HPDE6-E6E7 (cell line): Measurements from ENCODE around the gene VGLL4.
"Not testable (repeated sequence)": the region's sequence is repeated elsewhere in the genome, so short reads cannot be mapped to it uniquely, and the experiment has no call there.

Experiments used
- DNase-seq: peaks from one replicate; pipeline ENCODE4 v3.0.0; 2011; ENCODE audit warnings: missing footprints; ENCODE audit errors: extremely low spot score

Gene VGLL4

DNA sequence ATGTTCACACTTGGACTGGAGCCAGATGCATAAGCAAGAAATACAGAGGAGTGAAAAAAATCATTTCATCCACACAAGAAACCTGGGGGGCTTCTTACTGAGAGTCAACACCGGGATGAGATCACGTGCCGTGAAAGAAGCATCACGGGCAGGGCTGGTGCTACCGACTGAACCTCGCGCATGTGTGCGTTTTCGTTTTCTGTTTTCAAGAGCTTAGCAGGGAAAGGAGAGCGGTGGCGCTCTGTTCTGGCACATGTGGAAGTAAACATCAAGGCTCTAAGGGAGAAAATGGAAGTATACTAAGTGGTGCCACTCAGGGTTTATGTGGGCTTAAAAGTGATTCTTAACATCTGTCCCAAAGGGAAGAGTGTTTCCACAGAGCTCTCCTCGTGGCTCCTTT lies 55.9 kb downstream of the VGLL4 start:
- DNase-seq, result no peak

DNA sequence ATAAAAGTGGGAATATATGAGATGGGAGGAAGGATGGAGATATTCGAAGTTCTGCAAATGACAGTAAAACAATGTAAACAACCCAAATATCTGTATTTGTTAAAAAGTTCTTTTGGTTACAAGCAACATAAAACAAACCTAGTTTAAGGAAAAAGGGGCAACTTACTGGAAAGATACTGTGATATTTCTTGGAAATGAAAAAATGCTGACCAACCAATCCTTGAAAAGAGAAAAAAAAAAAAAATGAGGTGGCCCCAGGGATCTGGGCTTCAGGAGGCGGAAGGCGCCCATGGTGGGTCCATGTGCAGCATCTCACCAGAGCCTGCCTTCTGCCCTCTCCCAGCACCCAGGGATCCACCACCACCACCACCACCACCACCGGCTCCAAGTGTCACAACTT lies 59.1 kb downstream of the VGLL4 start:
- DNase-seq, result no peak

DNA sequence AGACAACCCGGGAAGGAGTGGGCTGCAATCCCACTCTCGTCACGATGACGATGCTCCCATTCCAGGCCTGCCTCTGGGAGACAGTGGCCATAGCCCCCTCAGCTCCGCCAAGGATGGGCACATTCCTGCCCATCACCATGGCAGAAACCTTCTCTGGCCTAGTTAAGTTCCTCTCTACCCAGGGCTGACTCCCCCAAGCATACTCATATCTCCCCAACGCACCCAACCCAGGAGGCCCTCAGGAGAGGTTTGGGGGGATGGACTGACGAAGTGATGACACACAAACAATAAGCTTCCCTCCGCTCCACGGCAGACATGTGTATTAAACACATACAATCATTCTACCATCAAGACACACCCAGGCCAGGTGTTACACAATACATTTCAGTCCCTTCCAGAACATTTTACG lies 60.1 kb downstream of the VGLL4 start:
- DNase-seq, result no peak

DNA sequence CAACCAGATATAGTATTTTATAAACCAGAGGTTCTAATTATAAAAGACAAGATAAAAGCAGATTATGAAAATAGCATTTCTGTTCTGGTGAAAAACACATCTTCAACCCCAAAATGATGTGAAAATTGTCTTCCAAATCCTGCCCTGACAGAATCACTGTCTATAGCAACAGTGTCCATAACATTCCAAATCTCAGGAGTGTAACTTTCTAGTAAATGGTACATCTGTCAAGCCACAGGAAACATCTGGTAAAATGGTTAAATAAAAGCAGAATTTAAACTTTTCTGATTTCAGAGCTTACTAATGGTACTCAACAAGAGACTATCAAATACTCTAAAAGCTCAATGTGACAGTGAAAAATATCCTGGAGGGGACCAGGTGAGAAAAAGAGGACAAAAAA lies 60.5 kb downstream of the VGLL4 start:
- DNase-seq, result no peak

DNA sequence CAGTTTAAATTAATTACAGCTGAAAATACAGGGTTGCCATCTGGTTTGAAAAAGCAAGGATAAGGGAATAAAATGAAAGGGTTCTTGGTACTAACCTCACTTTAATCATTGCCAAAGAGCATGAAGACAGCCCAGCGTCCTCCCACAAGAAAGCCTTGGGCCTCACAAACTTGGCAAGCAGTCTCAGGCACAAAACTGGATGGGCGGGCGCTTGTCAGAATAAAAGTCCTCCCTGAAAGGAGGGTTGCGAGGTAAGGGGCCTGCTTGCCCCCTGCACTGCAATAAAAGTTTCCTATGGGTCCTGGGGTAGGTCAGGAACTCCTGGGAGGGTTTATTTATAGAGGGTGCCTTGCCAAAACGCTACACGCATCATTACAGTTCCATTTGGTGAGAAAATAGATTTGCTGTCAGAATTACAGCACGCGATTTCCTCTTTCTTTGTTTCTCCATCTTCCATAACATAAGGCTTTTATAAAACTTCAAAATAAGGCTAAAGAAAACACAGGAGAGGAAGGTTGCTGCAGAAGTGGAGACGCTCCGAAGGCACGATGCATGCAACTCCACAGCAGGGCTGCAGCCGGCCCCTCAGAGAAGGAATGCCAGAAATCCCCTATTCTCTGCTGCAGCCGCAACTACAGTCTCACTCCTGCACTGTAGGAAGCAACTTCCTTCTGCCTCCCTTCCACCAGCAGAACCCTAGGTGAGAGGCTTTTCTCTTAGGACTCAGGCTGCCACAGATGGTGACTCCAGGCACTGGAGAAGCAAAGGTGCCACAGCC lies 61.3 kb downstream of the VGLL4 start:
- no peak for DNase-seq

DNA sequence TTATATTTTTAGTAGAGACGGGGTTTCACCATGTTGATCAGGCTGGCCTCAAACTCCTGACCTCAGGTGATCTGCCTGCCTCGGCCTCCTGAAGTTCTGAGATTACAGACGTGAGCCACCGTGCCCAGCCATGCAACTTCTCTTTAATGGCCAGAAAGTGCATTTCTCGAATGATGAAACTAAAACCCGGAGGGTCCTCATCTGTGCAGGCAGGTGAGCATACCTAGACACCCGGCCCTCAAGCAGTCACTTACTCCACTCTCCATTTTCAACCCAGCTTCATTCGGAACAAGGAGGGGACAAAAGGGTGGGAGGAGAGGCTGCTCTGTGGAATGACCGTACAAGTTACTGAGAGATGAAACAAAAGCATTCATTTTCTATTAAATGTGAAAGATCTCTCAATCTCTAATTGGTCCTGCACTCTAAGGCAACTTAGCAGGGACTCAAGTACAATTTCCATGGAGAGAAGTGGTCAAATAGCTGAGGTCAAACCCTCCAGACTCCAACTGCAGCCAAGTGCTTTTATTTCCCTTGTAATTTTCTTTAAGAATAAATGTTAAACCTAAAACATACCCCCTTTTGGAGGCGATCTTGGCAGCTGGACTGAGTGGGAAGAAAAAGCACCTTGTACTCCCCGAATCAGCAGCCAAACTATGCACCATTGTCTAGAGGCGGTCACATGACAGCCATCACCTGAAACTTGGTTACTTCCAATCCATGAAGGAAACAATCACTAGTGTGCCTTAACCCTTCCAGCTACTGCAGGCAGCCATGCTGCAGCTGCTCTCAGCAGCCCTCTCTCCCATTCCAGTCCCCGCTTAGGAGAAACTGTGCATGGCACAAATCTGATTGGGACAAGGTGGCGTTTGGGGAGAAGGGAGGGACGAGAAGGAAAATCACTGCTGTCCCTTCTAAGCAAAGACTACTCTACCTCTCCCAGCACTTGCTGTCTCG lies 62.2 kb downstream of the VGLL4 start:
- no peak for DNase-seq

DNA sequence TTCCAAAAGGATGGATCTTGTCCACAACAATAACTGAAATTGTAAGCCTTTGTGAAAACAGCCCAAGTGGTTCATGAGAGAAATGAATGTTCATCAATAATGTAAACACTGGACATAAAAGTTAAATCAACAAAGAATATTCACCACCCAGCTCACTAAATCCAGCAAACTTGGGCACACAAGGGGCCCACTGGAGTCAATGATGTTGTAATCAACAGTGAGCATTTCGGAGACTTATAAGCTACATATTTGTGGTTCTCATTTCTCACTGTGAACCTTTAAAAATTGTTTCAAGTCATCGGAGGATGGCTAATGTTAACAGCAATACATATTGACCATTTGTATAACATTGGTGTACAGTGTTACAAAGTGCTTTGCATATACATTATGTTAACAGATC lies 63.1 kb downstream of the VGLL4 start:
- DNase-seq, result no peak

DNA sequence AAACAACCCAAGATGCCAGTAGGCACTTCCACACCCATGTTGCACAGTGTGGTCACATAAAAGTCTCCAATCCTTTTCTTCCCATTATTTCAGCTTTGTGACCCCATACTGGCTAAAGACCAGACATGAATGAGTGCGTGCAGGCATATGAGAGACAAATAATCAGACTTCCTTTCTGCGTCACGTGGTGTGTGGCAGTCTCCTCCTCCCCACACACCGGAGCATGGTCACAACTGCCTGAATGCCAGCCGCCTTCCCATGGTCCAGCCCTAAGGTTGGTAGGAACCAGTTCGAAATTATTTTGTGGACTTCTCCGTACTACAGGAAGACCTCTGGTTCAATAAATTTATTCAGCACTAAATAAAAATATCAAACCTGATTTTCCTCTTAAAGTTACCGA lies 65.5 kb downstream of the VGLL4 start:
- DNase-seq, result no peak

DNA sequence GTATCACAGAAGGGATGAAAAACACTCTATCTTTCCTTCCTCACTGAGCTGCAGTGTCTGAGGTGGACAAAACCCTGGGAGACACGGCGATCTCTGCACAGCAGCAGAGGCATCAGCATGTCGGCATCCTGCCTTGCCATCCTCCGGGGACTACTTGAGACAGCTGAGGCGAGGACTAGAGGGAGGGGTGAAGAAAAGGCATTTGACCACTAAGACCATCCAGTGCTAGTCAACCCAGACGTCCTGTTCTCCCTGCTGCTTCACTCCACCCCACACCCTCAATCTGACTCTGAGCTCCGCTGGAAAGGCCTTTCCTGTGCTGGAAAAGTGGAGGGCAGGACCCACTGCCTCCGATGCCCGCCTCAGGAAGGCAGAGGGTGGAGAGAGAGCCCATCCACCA lies 67.3 kb downstream of the VGLL4 start:
- no peak for DNase-seq

DNA sequence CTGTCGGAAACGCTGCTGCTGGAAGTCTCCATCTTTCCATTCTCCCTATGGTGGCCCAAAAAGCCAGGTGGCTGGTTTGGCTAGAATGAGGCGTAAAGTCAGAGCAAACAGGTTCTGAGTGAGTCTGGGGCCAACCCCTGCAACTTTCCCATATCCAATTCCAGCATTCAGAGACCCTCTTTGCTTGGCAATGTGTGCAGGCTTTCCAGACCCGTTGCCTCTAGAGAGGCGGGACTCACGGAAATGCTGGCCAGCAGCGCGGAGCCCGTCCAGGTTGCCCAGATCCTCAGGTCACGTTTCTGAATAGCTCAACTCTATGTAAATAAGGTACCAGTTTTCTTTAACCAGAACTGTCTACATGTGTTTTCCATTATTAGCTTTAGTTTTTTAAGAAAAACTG lies 68.0 kb downstream of the VGLL4 start:
- no peak for DNase-seq

DNA sequence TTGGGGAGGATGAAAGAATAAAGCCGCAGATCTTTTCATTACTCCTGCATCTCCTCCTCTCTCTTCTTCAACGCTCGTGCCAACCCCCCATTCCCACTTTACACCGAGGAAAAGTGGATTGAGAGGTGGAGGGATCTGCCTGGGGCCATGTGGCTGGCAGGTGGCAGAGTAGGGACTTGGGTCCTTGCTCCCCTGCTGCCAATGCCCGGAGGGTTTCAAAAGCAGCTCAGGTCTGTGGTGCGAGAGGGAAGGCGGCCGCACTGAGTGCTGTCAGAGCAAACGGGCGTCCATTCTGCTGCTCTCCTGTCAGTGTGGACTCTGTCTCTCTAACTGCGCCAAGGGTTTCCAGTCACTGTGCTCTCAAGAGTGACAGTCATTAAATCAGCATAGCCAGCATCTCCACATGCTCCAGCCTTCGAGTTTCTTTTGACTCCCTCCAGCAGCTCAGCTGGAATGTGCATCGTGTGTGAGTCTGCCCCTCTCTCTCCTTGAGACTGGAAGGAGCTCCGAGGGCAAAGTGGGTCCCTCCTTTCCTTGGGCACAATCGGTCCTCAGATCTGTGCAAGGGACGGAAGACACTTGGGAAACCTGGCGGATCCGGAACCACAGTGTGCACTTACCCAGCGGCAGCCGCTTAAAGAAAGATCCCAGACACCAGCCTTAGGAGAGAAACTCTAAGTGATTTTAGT lies 68.6 kb downstream of the VGLL4 start:
- no peak for DNase-seq

DNA sequence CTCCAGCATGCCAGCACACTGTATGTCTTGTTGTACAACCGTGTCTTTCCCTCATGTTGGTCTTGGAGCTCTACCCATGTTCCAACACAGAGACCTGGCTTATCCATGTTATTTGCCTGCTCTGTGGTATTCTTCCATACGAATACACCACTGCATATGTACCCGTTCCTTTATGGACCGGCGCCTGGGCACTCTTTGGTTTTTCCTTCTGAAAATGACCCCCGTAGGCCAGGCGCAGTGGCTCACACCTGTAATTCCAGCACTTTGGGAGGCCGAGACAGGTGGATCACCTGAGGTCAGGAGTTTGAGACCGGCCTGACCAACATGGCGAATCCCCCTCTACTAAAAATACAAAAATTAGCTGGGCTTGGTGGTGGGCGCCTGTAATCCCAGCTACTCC lies 71.1 kb downstream of the VGLL4 start:
- DNase-seq, result not testable (repeated sequence)

DNA sequence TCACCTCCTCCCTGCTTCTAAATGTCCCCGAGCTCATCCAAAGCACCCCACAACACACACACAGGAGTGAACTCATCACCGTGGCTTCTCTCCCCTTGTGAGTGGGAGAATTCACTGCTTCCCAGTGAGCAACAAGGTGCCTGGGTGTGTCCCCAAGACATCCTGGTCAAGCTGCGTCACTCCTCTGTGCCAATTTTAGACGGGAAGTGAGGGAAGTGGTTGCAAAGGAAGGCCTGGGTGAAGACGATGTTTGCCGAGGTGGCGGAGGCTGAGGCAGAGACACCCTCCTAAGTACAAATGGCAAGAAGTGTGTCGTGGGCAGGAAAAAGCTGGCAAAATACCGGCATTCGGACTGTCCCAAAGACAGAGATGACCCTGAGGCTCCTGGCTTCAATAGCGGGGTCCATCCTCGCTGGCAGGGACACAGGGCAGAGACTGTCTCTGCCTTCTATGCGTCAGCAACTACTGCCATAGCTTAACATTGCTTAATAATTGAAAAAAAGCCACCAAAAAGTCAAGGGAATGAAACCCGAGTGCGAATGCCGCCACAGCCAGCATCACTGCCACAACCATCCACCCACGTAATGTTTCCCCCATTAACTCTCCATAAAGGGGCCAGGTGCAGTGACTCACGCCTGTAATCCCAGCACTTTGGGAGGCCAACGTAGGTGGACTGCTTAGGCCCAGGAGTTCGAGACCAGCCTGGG lies 72.8 kb downstream of the VGLL4 start:
- no peak for DNase-seq

DNA sequence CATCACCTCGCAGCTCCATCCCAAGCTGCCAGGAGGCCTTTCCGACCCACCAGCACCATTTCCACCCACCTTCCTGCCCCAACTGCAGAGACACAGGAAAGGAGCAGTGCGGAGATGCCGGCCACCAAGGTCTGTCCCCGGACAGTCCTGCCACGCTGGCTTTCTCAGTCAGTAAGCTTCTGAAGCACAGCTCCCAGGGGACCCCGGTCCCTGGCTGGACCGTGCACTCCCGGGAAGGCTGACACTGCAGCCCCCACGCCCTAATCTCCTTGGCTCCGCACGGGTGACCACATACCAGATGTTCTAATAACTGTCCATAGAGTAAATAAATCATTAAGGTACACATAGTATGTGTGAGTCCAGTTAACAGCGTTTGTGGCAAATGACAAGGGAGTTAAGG lies 73.5 kb downstream of the VGLL4 start:
- DNase-seq, result no peak

DNA sequence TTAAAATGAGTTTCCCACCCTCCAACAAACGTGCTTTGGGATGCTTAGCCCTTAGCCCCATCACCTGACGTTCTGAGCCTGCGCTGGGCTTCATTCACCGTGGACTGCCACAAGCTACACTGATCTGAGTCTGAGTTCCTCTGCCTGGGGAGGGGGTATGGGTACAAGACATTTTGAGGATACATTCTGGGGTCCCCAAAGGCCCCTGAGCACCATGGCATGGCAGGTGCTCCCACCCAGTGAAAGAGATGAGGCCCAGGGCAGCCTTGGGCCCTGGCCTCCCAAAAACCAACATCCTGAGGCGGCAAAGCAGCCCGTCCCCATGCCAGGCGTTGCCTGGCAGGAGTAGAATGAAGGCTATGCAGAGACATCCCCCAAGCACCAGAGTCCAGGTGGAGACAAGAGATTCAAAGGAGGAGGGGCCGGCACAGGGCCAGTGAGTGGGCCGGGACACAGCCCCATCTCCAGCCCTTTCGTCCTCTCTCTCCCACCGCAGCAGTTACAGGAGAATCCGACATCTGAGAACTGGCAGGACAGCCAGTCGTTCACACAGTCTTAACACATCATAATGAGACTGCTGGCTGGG lies 74.5 kb downstream of the VGLL4 start:
- no peak for DNase-seq

DNA sequence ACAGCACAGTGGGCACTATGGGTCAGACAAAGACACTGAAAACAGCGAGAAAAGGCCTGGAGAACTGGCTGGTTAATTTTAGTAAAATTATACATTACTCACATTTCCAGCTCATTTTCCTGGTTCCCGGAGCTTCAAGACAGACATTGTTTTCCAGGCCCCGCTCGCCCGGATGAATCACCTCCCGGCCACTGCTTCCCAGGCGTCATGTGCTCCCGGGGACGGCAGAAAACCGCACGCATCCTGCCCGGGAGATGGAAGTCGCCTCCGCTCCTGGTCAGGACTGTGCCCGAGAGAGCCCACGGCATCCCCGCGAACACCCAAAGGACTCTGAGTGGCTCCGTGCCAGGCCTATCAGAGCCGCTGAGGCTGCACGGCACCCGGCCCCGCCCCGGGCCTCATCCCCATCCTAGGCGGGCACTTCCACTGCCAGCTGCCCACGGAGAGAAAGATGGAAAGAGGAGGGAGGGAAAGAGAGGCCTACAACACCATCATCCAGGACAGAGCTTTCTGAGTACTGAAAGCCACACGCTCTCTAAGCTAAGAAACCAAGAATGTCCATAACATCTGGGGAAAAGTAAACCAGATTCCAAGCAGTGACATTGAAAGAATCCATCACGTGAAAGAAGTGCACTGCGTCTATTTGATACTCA lies 75.1 kb downstream of the VGLL4 start:
- peak; percentile 69 for DNase-seq

DNA sequence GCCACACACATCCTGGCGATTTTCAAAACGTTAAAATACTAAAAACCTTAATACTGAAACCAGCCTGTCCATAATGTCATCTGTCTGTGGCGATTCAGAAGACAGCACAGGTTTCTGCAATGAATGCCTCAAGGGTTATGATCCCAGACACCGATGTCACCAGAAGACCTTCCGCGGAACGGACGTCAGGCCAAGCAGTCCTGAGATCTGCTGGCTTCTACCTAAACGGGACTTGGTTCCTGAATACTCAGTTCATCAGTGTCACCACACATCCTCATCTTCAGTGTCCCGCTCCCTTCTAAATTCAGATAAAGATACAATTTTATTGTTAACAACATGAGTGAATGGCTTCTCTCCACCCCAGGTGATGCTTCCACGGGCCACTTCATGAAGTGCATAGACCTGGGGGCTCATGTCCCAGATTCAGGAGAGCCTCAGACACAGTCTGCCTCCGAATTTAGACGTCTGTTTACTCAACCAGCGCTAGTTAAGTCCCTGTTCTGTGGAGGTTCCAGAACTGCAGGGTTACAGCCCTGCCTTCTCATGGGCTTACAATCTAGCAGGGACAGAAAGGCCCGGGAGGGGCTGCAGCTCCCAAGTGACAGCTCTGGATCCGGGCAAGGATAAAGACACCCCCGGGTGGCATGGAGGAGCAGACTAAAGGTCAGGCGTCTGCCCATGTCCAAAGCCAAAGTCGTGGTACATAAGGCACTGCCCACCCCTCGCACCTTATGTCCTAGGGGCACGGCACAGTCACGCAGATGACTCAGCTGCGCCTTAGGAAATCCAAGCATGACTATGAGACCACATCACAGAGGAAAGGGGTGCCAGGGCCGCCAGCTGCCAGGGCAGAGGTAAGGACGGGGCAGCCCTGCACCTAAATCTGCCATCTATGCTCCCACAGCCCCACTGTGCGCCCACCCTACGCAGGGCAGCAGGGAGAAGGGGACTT lies 75.9 kb downstream of the VGLL4 start:
- peak; percentile 43 for DNase-seq

DNA sequence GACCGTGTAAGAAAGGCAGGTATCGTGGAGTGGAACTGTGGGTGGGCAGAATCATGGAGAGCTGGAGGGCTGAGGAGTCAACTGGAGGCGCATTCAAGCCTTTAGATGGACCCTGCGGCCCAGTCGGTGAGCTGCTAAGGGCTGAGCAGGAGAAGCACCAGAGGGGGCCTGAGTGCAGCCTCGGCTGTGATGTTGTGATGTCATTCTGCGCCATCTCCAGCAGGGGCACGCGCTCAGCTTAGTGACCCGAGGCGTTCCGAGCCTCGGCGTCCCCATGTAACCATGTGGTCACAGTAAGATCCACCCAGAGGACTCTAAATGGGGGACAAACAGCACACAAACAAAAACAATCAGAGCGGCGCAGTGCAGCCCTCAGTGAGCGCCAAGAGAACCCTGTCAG lies 76.8 kb downstream of the VGLL4 start:
- DNase-seq, result no peak

DNA sequence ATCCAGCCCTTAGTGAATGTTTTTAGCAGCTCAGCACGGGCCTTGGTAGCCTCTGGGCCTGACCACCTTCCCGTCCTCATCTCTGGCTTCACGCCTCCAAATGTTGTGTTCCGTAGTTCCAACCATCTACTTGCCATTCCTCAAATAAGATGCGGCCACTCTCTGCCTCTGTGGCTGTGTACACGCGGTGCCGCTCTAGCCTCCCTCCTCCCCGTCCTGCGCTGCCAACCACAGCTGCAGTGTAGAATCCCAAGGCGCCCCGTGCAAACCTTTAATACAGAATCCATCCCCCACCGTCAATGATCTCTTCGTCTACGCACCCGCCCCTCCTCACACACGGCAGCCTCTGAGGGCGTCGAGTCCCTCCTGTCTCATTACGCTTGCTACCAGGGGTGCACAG lies 77.2 kb downstream of the VGLL4 start:
- DNase-seq, result no peak

DNA sequence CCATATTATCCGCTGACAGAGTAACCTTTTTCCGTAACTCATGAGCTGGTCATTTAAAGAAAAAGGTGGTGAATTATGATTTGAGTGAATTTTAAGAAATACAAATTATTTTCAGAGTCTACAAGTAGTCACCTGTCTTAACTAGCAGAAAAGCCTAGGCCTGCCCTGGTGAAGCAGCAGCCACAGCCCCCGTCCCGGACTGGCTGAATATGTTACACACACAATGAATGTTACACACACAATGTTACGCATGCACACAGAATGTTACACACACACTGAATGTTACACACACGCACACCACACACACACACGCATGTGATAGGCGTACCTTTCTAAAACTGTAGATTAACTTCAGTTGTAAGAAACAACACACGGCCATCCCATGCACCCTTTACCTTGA lies 77.8 kb downstream of the VGLL4 start:
- DNase-seq, result no peak
